ENCODE measurements around the gene ASAP3. TPM values are rescaled to one million over a fixed set of nuclear protein-coding genes. Genes with fewer than 3 reads are reported as not detected.

Gene ASAP3
- total and polyA plus RNA-seq, 9 of the 15 experiments (the other 6 are each of a cell fraction or from before 2014, with no cell fraction given): 1.7 to 31.2 (median 17.4) TPM

- TF ChIP-seq ZFP91 (CRISPR knock-in tag; IDR thresholded peaks at IDR 0.05) (0 out of 2 replicates have a peak, but pooled peaks have one; percentile 48), ZNF12 (CRISPR knock-in tag; IDR thresholded peaks at IDR 0.05) (no peak), ADNP (tag; IDR thresholded peaks at IDR 0.05) (no peak), DNMT1 (IDR thresholded peaks at IDR 0.05) (0 out of 2 replicates have a peak, but pooled peaks have one; percentile 32), ZNF41 (CRISPR knock-in tag; conservative IDR thresholded peaks at IDR 0.05) (no peak), LCOR (CRISPR knock-in tag; IDR thresholded peaks at IDR 0.05) (0 out of 2 replicates have a peak, but pooled peaks have one; percentile 19), RBM34 (IDR thresholded peaks at IDR 0.05; ENCODE audit: borderline replicate concordance, insufficient read depth, low read length) (no peak), KAT2B (IDR thresholded peaks at IDR 0.05; ENCODE audit: low read depth, low read length) (no peak), HIVEP1 (CRISPR knock-in tag; IDR thresholded peaks at IDR 0.05) (no peak), TAF7 (tag; IDR thresholded peaks at IDR 0.05) (peak; percentile 57; the same call in 1 of the 2 replicates), ZNF23 (CRISPR knock-in tag; IDR thresholded peaks at IDR 0.05) (no peak), CBX1 (IDR thresholded peaks at IDR 0.05; ENCODE audit: low read depth) (no peak), RFX7 (CRISPR knock-in tag; IDR thresholded peaks at IDR 0.05) (no peak), ZNF398 (CRISPR knock-in tag; IDR thresholded peaks at IDR 0.05) (no peak), KLF6 (CRISPR knock-in tag; IDR thresholded peaks at IDR 0.05; ENCODE audit: borderline replicate concordance) (no peak), RBM22 (IDR thresholded peaks at IDR 0.05; ENCODE audit: low read depth, low read length, poor library complexity, severe bottlenecking) (no peak), JUND (IDR thresholded peaks at IDR 0.05; ENCODE audit: borderline replicate concordance, low read depth, low read length) (peak; percentile 79), JUND (tag; IDR thresholded peaks at IDR 0.05; ENCODE audit: borderline replicate concordance, low read depth, low read length) (peak; percentile 86; the same call in 1 of the 3 replicates), THRAP3 (IDR thresholded peaks at IDR 0.05; ENCODE audit: borderline replicate concordance) (no peak), E2F1 (CRISPR knock-in tag; IDR thresholded peaks at IDR 0.05) (no peak)
- TF ChIP-seq, protein P1, sequence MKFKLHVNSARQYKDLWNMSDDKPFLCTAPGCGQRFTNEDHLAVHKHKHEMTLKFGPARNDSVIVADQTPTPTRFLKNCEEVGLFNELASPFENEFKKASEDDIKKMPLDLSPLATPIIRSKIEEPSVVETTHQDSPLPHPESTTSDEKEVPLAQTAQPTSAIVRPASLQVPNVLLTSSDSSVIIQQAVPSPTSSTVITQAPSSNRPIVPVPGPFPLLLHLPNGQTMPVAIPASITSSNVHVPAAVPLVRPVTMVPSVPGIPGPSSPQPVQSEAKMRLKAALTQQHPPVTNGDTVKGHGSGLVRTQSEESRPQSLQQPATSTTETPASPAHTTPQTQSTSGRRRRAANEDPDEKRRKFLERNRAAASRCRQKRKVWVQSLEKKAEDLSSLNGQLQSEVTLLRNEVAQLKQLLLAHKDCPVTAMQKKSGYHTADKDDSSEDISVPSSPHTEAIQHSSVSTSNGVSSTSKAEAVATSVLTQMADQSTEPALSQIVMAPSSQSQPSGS (CRISPR knock-in tag; IDR thresholded peaks at IDR 0.05): no peak
These were observed 4.9 kb downstream of the ASAP3 start (continued) for GRCh38 chr1:23478896-23479665.
